K562 (cell line): ENCODE data around the gene SLC34A2.

Experiments used
- CBX3 ChIP-seq, 2 experiments: IDR thresholded peaks; 1 replicate in 1 of 2; 2 replicates in 1 of 2; pipeline ENCODE4 v1.6.1; 2012; ENCODE audit warnings: inconsistent platforms in 2 of 2, low read length in 2 of 2, borderline replicate concordance in 1 of 2, control low read depth in 1 of 2
- CTCF ChIP-seq, 3 experiments: IDR thresholded peaks in 2 of 3; conservative IDR thresholded peaks in 1 of 3; 2 replicates each; pipeline ENCODE4 v1.5.1; 2011 to 2012; ENCODE audit warnings: low read length in 3 of 3, mild to moderate bottlenecking in 3 of 3, control low read depth in 2 of 3, improper control_type of control experiment in 1 of 3, inconsistent platforms in 1 of 3, low read depth in 1 of 3, mixed read lengths in 1 of 3, moderate library complexity in 1 of 3; ENCODE audit not compliant: insufficient read depth in 2 of 3
- EGR1 ChIP-seq: fragments of 450-650 bp; conservative IDR thresholded peaks from 2 replicates; pipeline ENCODE4 v1.6.1; 2017; ENCODE audit warnings: mild to moderate bottlenecking
- ESRRA ChIP-seq: fragments of 450-650 bp; IDR thresholded peaks from 2 replicates; pipeline ENCODE4 v1.6.1; 2014; ENCODE audit warnings: low read depth, mild to moderate bottlenecking, moderate library complexity, borderline replicate concordance
- L3MBTL2 ChIP-seq: fragments of 450-650 bp; IDR thresholded peaks from 2 replicates; pipeline ENCODE4 v1.6.1; 2016; ENCODE audit warnings: mild to moderate bottlenecking, moderate library complexity
- LCOR ChIP-seq: sonication (generic); formaldehyde crosslinking; IDR thresholded peaks from 2 replicates; pipeline ENCODE4 v1.8.0; 2022; ENCODE audit warnings: mild to moderate bottlenecking, missing genetic modification reagents
- NRF1 ChIP-seq, 2 experiments: fragments of 450-650 bp; IDR thresholded peaks in 1 of 2; conservative IDR thresholded peaks in 1 of 2; 2 replicates each; pipeline ENCODE4 v1.6.1; 2014; ENCODE audit warnings: mild to moderate bottlenecking in 2 of 2
- RUNX1 ChIP-seq: sonication (generic); IDR thresholded peaks from 2 replicates; pipeline ENCODE4 v1.6.1; 2016; ENCODE audit warnings: antibody characterized with exemption, low read depth
- TEAD1 ChIP-seq, 2 experiments: fragments of 450-650 bp in 1 of 2; sonication (generic) in 1 of 2; formaldehyde crosslinking; IDR thresholded peaks; 2 replicates each; pipeline versions ENCODE4 v1.4.0 to v1.8.0; 2020 to 2022; ENCODE audit warnings: mild to moderate bottlenecking in 2 of 2, missing genetic modification reagents in 1 of 2
- TOE1 ChIP-seq, 2 experiments: fragments of 450-650 bp in 1 of 2; sonication (generic) in 1 of 2; formaldehyde crosslinking in 1 of 2; IDR thresholded peaks; 2 replicates each; pipeline versions ENCODE4 v1.7.1 to v1.8.0; 2016 to 2022; ENCODE audit warnings: borderline replicate concordance in 2 of 2, mild to moderate bottlenecking in 2 of 2, antibody characterized with exemption in 1 of 2, inconsistent platforms in 1 of 2, low read depth in 1 of 2, missing genetic modification reagents in 1 of 2, moderate library complexity in 1 of 2
- ZNF311 ChIP-seq: fragments of 250-450 bp; sonication (Bioruptor Pico); IDR thresholded peaks from 2 replicates; pipeline ENCODE4 v1.4.0; 2020; ENCODE audit warnings: mild to moderate bottlenecking, moderate library complexity
- ZNF780A ChIP-seq: fragments of 250-450 bp; sonication (Bioruptor Pico); IDR thresholded peaks from 2 replicates; pipeline ENCODE4 v1.5.0; 2021; ENCODE audit warnings: mild to moderate bottlenecking

DNA sequence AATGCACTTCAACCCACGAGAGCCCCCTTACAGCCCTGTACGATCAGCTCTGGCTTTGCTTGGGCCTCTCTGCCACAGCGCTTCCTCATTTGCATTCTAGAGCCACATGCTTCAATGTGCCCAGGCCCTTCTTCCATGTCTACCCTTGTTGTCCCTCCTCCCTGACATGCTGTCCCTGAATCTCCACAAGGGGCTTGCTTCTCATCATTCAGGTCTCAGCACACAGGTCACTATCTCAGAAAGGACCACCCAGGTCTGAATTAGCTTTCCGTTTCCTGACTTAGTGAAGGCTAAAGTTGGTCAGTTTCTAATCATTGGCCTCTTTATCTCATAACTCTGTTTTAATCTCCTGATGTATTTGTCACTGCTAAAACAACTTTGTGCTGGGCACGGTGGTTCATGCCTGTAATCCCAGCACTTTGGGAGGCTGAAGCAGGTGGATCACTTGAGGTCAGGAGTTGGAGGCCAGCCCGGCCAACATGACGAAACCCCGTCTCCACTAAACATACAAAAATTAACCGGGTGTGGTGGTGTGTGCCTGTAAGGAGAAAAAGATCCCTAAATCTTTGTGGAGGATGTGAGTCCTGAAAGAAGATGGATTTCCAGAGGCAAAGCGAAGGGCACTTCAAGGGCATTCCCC, 17.9 kb upstream of the SLC34A2 start:
- TF ChIP-seq ESRRA (no peak), RUNX1 (no peak), CTCF (IDR thresholded peaks at IDR 0.05 in 2 of 3, conservative IDR thresholded peaks at IDR 0.05 in 1 of 3; ENCODE audit: insufficient read depth in 2 of 3, low read depth in 1 of 3, low read length in 3 of 3) (no peak), CBX3 (IDR thresholded peaks at IDR 0.05; ENCODE audit: borderline replicate concordance in 1 of 2, low read length in 2 of 2) (no peak), NRF1 (conservative IDR thresholded peaks at IDR 0.05 in 1 of 2, IDR thresholded peaks at IDR 0.05 in 1 of 2) (no peak), LCOR (CRISPR knock-in tag) (no peak), TEAD1 (CRISPR knock-in tag; IDR thresholded peaks at IDR 0.05) (no peak), ZNF311 (CRISPR knock-in tag) (no peak), TOE1 (IDR thresholded peaks at IDR 0.05; ENCODE audit: borderline replicate concordance) (no peak), TOE1 (CRISPR knock-in tag; IDR thresholded peaks at IDR 0.05; ENCODE audit: borderline replicate concordance, low read depth) (no peak), L3MBTL2 (no peak), EGR1 (no peak), ZNF780A (CRISPR knock-in tag) (no peak)
